NK-92 (cell line): Measurements from ENCODE around the gene SELENBP1.
"Not testable (repeated sequence)": the region's sequence is repeated elsewhere in the genome, so short reads cannot be mapped to it uniquely, and the experiment has no call there.

Source experiments
- DNase-seq: peaks from one replicate; lab custom pipeline; 2025; ENCODE audit not compliant: unreplicated experiment; lab: John Stamatoyannopoulos, UW

Gene SELENBP1

DNA sequence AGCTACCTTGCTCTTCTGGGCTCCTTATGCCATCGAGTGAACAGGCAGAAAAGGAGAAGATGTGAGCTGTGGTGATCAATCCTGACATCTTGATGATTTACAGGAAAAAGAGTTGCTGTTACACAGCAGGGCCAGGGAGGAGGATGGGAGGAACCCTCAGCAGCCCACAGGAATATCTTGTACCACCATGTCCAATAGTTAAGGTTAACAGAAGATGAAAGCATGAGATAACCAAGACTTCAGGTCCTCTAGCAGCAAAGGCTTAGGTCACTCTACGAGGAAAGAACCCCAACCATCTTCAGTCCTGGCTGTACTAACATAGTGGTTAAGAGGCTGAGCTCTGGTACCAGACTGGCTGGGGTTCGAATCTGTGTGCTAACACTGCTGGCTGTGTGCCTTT is 12.1 kb upstream of the SELENBP1 start:
- DNase-seq, result no peak

GRCh38 chr1:151377150-151377884 is 4.8 kb upstream of the SELENBP1 start:
- no peak for DNase-seq

DNA sequence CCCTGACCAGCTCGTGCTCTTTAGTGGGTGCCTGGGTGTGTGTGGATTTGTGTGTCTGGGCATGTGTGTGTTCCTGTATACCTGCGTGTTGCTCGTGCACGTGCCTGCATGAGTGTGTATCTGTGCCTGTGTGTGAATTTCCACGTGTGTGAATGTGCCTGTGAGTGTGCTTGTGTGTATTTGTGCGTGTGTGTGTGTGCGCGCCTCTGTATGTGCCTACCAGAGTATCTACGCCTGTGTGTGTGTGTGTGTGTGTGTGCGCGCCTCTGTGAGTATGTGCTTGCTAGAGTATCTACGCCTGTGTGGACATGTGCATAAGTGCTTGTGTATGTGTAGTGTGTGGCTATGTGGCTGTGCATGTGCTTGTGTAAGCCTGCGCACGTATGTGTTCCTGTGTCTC is 691 bp upstream of the SELENBP1 start:
- DNase-seq, result no peak

- DNase-seq, result no peak
These were observed 991 bp downstream of the SELENBP1 start for GRCh38 chr1:151371370-151372057.

DNA sequence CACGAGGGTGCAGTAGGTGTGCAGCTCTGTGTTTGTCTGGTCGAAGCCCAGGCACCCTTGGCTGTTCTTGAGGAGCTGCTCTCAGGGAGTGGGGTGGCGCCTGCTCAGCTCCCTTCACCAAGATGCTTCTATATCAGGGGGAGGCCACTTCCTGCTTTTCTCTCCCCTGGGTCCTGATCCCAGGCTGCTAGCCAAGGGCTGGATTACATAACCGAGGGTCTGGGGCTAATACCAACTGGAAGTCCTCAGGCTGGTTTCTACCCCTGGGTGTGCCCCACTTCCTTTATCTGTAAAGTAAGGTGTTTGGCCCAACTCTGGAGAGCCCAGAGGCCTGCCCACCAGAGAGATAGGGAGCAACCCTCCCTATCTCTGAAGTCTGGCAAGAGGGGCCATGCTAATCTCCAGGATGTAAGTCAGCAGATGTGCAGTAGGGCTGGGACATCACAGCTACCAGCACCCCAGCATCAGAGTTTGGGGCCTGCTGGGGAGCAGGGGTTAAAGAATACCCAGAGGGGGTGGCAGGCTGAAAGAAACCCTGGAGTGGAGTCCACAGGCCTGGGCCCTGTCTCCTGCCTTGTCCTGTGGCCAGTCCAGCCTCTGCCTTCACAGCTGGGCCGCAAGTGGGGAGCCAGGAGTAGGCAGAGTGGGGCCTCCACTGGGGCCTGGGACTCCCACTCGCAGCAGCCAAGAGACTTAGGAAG is 2.1 kb downstream of the SELENBP1 start:
- DNase-seq, result no peak

DNA sequence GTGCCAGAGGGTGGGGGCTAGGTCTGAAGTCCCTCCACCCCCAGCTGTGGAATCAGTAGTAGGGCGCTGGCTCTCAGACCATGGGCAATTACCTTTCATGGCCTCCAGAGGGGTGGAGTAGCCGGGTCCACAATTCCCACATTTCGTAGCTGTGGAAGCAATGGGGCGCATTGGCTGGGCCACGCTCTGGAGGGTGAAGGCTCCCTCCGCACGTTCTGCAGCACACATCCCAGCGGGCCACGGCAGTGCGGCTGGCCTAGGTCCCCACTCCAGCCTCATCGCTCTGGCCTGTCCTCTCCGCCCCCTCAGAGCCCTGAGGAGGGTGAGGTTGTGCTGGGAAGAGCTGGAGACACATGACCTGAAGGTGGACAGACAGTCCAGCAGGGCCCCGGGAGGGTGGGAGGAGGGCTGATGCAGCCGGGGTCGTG is 2.9 kb downstream of the SELENBP1 start:
- no peak for DNase-seq

DNA sequence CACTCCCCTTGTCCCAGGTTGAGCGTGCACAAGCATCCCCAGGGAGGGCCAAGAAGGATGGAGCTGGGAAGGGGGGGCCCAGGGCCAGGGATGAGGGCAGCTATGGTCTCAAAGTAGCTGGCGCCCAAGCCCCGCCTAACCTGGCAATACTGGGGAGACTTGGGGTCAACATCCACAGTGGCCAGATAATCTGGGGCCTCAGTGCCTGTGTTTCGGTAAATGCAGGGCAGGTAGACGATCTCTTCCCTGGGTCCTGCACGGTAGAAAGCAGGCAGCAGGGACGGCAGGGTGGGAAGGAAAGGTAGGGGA is 3.2 kb downstream of the SELENBP1 start:
- no peak for DNase-seq

GRCh38 chr1:151368393-151369301 is 3.9 kb downstream of the SELENBP1 start:
- no peak for DNase-seq

DNA sequence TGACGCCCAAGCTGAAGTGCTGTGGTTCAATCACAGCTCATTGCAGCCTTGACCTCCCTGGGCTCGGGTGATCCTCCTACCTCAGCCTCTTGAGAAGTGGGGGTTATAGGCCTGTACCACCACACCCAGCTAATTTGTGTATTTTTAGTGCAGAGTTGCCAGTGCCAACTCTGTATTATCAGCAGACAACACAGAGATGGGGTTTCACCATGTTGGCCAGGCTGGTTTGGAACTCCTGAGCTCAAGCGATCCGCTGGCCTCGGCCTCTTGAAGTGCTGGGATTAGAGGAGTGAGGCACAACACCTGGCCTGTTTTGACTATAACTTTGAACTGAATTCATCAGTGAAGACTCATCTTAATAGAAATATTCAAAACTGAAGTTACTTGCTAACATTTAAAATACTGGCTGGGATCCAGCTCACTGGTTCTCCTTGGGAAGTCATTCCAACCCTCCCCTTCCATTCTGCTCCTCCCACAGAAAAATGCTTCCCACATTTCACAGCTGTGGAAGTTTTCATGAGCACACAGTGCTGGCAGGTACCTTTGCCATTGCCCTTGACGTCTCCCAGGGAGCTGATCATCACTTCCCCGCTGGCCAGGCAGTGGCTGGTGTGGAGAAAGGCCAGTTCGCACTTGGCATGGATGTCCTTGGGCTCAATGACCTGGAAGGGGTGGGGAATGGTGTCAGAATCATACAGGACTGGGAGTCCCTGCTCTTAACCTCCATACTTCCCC is 4.7 kb downstream of the SELENBP1 start:
- DNase-seq, result no peak

DNA sequence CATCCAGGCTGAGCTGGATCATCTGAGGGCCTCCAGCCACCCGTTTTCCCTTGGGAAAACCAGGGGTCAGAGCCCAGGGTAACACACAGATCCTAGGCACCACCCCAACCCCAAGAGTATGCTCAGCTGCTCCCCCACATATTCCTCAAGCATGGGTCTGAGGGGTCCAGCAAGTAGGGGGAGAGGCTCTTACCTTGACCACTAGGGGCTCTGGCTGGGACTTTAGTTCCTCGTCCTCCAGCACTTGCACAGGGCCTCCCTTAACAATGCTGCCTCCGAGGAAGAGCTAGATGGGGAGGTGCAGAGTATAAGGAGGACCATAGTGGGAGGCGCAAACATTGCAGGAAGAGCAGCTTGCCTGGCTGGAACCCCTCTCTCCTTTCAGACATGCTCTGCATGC is 7.5 kb downstream of the SELENBP1 start:
- no peak for DNase-seq

- no peak for DNase-seq
These were observed 10.0 kb downstream of the SELENBP1 start for GRCh38 chr1:151362308-151363155.

DNA sequence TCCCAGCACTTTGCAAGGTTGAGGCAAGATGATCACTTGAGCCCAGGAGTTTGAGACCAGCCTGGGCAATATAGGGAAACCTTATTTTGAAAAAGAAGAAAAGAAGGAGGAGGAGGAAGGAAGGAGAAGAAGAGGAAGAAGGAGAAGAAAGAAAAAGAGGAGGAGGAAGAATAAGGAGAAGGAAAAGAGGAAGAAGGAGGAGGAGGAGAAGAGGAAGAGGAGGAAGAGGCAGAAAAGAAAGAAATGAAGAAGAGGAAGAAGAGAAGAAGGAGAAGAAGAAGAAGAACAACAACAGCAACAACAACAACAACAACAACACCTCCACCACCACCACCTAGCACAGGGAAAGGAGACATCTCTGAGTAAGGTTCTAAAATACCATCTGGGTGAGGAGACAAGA is 10.6 kb downstream of the SELENBP1 start:
- DNase-seq, result no peak

- no peak for DNase-seq
These were observed 15.8 kb downstream of the SELENBP1 start for GRCh38 chr1:151356696-151357095.

- DNase-seq, result no peak
These were observed 20.3 kb downstream of the SELENBP1 start for GRCh38 chr1:151352021-151352718.

DNA sequence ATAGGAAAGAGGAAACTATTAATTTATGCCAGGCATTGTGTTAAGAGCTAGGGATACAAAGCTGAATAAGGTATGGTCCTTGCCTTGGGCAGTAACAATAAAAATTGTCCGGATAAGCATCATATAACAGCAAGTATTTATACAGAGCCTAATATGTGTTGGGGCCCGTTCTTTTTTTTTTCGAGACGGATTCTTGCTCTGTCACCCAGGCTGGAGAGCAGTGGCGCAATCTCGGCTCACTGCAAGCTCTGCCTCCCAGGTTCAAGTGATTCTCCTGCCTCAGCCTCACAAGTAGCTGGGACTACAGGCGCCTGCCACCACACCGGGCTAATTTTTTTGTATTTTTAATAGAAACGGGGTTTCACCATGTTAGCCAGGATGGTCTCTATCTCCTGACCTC is 22.2 kb downstream of the SELENBP1 start:
- DNase-seq, result not testable (repeated sequence)

GRCh38 chr1:151347523-151348246 is 24.8 kb downstream of the SELENBP1 start:
- no peak for DNase-seq

- peak; percentile 83 for DNase-seq
These were observed 25.6 kb downstream of the SELENBP1 start, which contains the start of gene RFX5 for GRCh38 chr1:151346769-151347522. Gene RFX5 (minus strand): TSS chr1:151347252. CDS start chr1:151346320, 932 bp downstream.
